SK-MEL-5 (cell line): Measurements from ENCODE around the gene TIGD3. TPM values are rescaled to one million over a fixed set of nuclear protein-coding genes. Genes with fewer than 3 reads are reported as not detected.
A peak's percentile ranks its signal among the peaks of the same experiment; 100 is the strongest.

Experiments used
- DNase-seq: peaks from one replicate; pipeline ENCODE4 v3.0.0-alpha.2; 2016; ENCODE audit warnings: low read depth, low spot score
- in situ Hi-C: cut with HindIII; loops from 2 replicates; pipeline ENCODE4 v1.10.0; 2016; ENCODE audit warnings: low sequenced_read_pairs, high pct_unique_total_duplicates, low pct_unique_long_range_greater_than_20kb
- total RNA-seq: library from RNA; depleted of rRNA; stranded (reverse); fragments of >200 nt; shearing (Covaris generic); gene quantifications from 2 replicates; pipeline ENCODE4 v1.2.3, GENCODE V29; 2014

TIGD3 gene
- total RNA-seq, 1 experiment from 2014 or later = 1.0 TPM

- DNase-seq = no peak
- in situ Hi-C loops = no loop called here
These were observed 1.3 kb downstream of the TIGD3 start for GRCh38 chr11:65355776-65356393.

GRCh38 chr11:65356394-65356972 is 1.9 kb downstream of the TIGD3 start:
- in situ Hi-C loops = no loop called here
- DNase-seq = no peak

- in situ Hi-C loops = no loop called here
- DNase-seq = no peak
These were observed 3.4 kb downstream of the TIGD3 start for GRCh38 chr11:65357856-65358356.

GRCh38 chr11:65362320-65362931 is 7.9 kb downstream of the TIGD3 start:
- in situ Hi-C loops = no loop called here
- no peak for DNase-seq

GRCh38 chr11:65362966-65363365 is 8.4 kb downstream of the TIGD3 start:
- in situ Hi-C loops = no loop called here
- DNase-seq = no peak

- in situ Hi-C loops = no loop called here
- DNase-seq = peak; percentile 50
These were observed 9.2 kb downstream of the TIGD3 start for GRCh38 chr11:65363770-65364169.

- in situ Hi-C loops = no loop called here
- DNase-seq = peak; percentile 81
These were observed 11.8 kb downstream of the TIGD3 start for GRCh38 chr11:65366340-65366773.

GRCh38 chr11:65370659-65371049 is 16.1 kb downstream of the TIGD3 start:
- in situ Hi-C loops = no loop called here
- DNase-seq = no peak

- in situ Hi-C loops = no loop called here
- DNase-seq = no peak
These were observed 19.5 kb downstream of the TIGD3 start for GRCh38 chr11:65373839-65374580.

- in situ Hi-C loops = no loop called here
These were observed 20.5 kb downstream of the TIGD3 start for GRCh38 chr11:65375012-65375411.

GRCh38 chr11:65376138-65376713 is 21.7 kb downstream of the TIGD3 start:
- no peak for DNase-seq
- in situ Hi-C loops = no loop called here

More at GRCh38 chr11:65375012-65375411, 20.5 kb downstream of the TIGD3 start:
- no peak for DNase-seq

- no peak for DNase-seq
- in situ Hi-C loops = no loop called here
These were observed 22.5 kb downstream of the TIGD3 start for GRCh38 chr11:65377036-65377435.

GRCh38 chr11:65377777-65378176 is 23.2 kb downstream of the TIGD3 start:
- in situ Hi-C loops = no loop called here
- no peak for DNase-seq

- in situ Hi-C loops = no loop called here
- no peak for DNase-seq
These were observed 23.8 kb downstream of the TIGD3 start for GRCh38 chr11:65378208-65378927.

- in situ Hi-C loops = no loop called here
These were observed 24.5 kb downstream of the TIGD3 start for GRCh38 chr11:65378928-65379638.

GRCh38 chr11:65379698-65380459 is 25.3 kb downstream of the TIGD3 start:
- in situ Hi-C loops = no loop called here
- DNase-seq = no peak

More at GRCh38 chr11:65378928-65379638, 24.5 kb downstream of the TIGD3 start:
- DNase-seq = no peak
